ENCODE data around the gene TBC1D17.

The TBC1D17 gene

DNA sequence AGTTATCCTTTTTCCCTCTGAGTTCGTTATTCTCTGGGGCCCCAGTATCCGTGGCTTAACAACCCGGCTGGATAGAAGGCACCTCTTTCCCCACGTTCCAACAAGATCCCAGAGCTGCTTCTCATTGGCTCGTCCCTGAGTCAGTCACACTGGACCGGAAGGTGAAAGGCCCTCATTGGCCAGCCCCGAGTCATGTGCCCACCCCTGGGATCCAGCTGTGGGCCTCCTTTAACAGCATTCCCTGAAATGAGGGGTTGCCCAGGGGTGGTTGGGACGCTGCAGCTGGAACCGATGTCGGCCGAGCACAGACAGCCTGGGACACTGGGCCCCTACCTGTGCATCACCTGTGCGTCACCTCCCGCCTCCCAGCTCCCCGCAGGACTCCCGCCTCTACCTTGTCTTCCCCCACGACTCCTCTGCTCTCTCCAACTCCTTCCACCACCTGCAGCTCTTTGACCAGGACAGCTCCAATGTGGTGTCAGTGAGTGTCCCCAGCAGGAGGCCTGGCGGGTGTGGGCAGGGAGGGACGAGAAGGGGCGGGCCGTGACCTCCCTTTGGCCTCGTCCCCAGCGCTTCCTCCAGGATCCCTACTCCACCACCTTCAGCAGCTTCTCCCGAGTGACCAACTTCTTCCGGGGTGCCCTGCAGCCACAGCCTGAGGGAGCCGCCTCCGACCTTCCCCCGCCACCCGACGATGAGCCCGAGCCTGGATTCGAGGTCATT is 4.3 kb downstream of the TBC1D17 start:
- Histone ChIP-seq H3K4me2 (ENCODE audit: low read length) (no peak overlapping the region), H3K27me3 (ENCODE audit: insufficient read depth, low read length) (no peaks in the 10 kb centered on the region), H3K36me3 (ENCODE audit: insufficient read depth, low read length) (peaks cover 57% of the 10 kb centered on the region), H3K9ac (ENCODE audit: low read length) (no peak overlapping the region), H3K4me3 (ENCODE audit: low read depth, low read length, poor library complexity, severe bottlenecking) (no peak overlapping the region), H3K9me2 (ENCODE audit: low read depth, low read length) (no peaks in the 10 kb centered on the region), H3K79me2 (ENCODE audit: insufficient read depth, low read length) (no peaks in the 10 kb centered on the region), H3K27ac (ENCODE audit: low read depth, low read length, poor library complexity, severe bottlenecking) (no peak overlapping the region), H3F3A (ENCODE audit: insufficient read depth, low read length) (no peaks in the 10 kb centered on the region), H3K9me3 (ENCODE audit: low read length) (0 out of 2 replicates have a peak, but pooled peaks cover 3% of the 10 kb centered on the region), H4K20me1 (ENCODE audit: insufficient read depth, low read length) (no peaks in the 10 kb centered on the region), H2AFZ (ENCODE audit: low read length) (no peak overlapping the region), H3K4me1 (ENCODE audit: insufficient read depth, low read length, severe bottlenecking) (peaks cover 16% of the 10 kb centered on the region)
- TF ChIP-seq CTCF (IDR thresholded peaks at IDR 0.05; ENCODE audit: low read length) (no peak), EZH2 (IDR thresholded peaks at IDR 0.05; ENCODE audit: borderline replicate concordance, low read length) (no peak)

DNA sequence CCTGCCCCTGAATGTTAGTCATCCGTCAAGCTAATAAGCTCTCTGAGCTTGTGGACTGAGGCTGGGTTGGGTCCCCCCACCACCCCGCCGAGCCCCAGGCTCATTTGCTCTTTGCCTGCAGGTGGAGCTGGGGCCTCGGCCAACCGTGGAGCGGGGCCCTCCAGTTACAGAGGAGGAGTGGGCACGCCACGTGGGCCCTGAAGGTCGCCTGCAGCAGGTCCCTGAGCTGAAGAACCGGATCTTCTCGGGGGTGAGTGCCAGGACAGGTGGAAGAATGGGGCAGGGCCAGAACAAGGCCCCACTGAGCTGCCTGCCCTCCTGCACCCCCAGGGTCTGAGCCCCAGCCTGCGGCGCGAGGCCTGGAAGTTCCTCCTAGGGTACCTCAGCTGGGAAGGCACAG is 5.1 kb downstream of the TBC1D17 start:
- H3K27ac ChIP-seq (ENCODE audit: low read depth, low read length, poor library complexity, severe bottlenecking): no peak overlapping the region
- 0 out of 2 replicates have a peak, but pooled peaks cover 3% of the 10 kb centered on the region for H3K9me3 ChIP-seq (ENCODE audit: low read length)
- H3K4me2 ChIP-seq (ENCODE audit: low read length): no peak overlapping the region
- peaks cover 57% of the 10 kb centered on the region for H3K36me3 ChIP-seq (ENCODE audit: insufficient read depth, low read length)
- H3K27me3 ChIP-seq (ENCODE audit: insufficient read depth, low read length): no peaks in the 10 kb centered on the region
- H3K9me2 ChIP-seq (ENCODE audit: low read depth, low read length): no peaks in the 10 kb centered on the region
- H3K9ac ChIP-seq (ENCODE audit: low read length): no peak overlapping the region
- H2AFZ ChIP-seq (ENCODE audit: low read length): no peak overlapping the region
- H4K20me1 ChIP-seq (ENCODE audit: insufficient read depth, low read length): no peaks in the 10 kb centered on the region
- no peaks in the 10 kb centered on the region for H3K79me2 ChIP-seq (ENCODE audit: insufficient read depth, low read length)
- no peak for TF ChIP-seq CTCF (IDR thresholded peaks at IDR 0.05; ENCODE audit: low read length)
- TF ChIP-seq EZH2 (IDR thresholded peaks at IDR 0.05; ENCODE audit: borderline replicate concordance, low read length): no peak
- H3F3A ChIP-seq (ENCODE audit: insufficient read depth, low read length): no peaks in the 10 kb centered on the region
- peaks cover 21% of the 10 kb centered on the region for H3K4me1 ChIP-seq (ENCODE audit: insufficient read depth, low read length, severe bottlenecking)
- H3K4me3 ChIP-seq (ENCODE audit: low read depth, low read length, poor library complexity, severe bottlenecking): no peak overlapping the region

- no peak overlapping the region for H3K9ac ChIP-seq (ENCODE audit: low read length)
- H3K79me2 ChIP-seq (ENCODE audit: insufficient read depth, low read length): no peaks in the 10 kb centered on the region
- H3F3A ChIP-seq (ENCODE audit: insufficient read depth, low read length): no peaks in the 10 kb centered on the region
- no peaks in the 10 kb centered on the region for H4K20me1 ChIP-seq (ENCODE audit: insufficient read depth, low read length)
- no peak overlapping the region for H3K4me3 ChIP-seq (ENCODE audit: low read depth, low read length, poor library complexity, severe bottlenecking)
- peaks cover 57% of the 10 kb centered on the region for H3K36me3 ChIP-seq (ENCODE audit: insufficient read depth, low read length)
- no peak overlapping the region for H3K4me2 ChIP-seq (ENCODE audit: low read length)
- H3K9me3 ChIP-seq (ENCODE audit: low read length): 0 out of 2 replicates have a peak, but pooled peaks cover 3% of the 10 kb centered on the region
- no peak overlapping the region for H3K27ac ChIP-seq (ENCODE audit: low read depth, low read length, poor library complexity, severe bottlenecking)
- H3K4me1 ChIP-seq (ENCODE audit: insufficient read depth, low read length, severe bottlenecking): peaks cover 25% of the 10 kb centered on the region
- no peaks in the 10 kb centered on the region for H3K27me3 ChIP-seq (ENCODE audit: insufficient read depth, low read length)
- no peak overlapping the region for H2AFZ ChIP-seq (ENCODE audit: low read length)
- no peak for TF ChIP-seq CTCF (IDR thresholded peaks at IDR 0.05; ENCODE audit: low read length)
- TF ChIP-seq EZH2 (IDR thresholded peaks at IDR 0.05; ENCODE audit: borderline replicate concordance, low read length): no peak
- no peaks in the 10 kb centered on the region for H3K9me2 ChIP-seq (ENCODE audit: low read depth, low read length)
Measured at GRCh38 chr19:49883094-49883493, 5.6 kb downstream of the TBC1D17 start.
